Muscle of leg (tissue), 11 donors: ENCODE results near the gene CSNK2A1. TPM values are rescaled to one million over a fixed set of nuclear protein-coding genes. Genes with fewer than 3 reads are reported as not detected.

ENCODE experiments used
- DNase-seq: peaks from one replicate; pipeline ENCODE4 v3.0.0; 2013
- H3K27ac ChIP-seq: one replicate; pipeline ENCODE4 v1.5.1; 2013; ENCODE audit warnings: mild to moderate bottlenecking, low read length, control low read depth
- H3K27me3 ChIP-seq: one replicate; pipeline ENCODE4 v1.6.1; 2013; ENCODE audit warnings: low read length; ENCODE audit not compliant: control insufficient read depth, insufficient read depth
- H3K36me3 ChIP-seq: one replicate; pipeline ENCODE4 v1.6.1; 2013; ENCODE audit warnings: low read length; ENCODE audit not compliant: control insufficient read depth, insufficient read depth
- H3K4me1 ChIP-seq: one replicate; pipeline ENCODE4 v1.6.1; 2013; ENCODE audit warnings: low read length; ENCODE audit not compliant: control insufficient read depth, insufficient read depth
- H3K4me3 ChIP-seq: one replicate; pipeline ENCODE4 v1.5.1; 2013; ENCODE audit warnings: low read length, control low read depth
- H3K9me3 ChIP-seq: replicated peaks from 2 replicates; pipeline ENCODE4 v1.6.1; 2013; ENCODE audit warnings: low read depth, low read length; ENCODE audit not compliant: control insufficient read depth
- WGBS: methylation state at CpG from one replicate; pipeline ENCODE4 v1.1.5; 2013; ENCODE audit warnings: missing lambda C conversion rate; ENCODE audit not compliant: insufficient coverage; 5-methylcytosine and 5-hydroxymethylcytosine counted together
- polyA plus RNA-seq, 8 donors: library from polyadenylated mRNA; unstranded; fragments of 120-200 nt; gene quantifications; one replicate each; pipeline versions ENCODE4 v1.2.1 to v1.2.3, GENCODE V29; 2013; ENCODE audit warnings: inconsistent platforms in 1 of 8, low replicate concordance in 1 of 8; ENCODE audit not compliant: insufficient read length in 8 of 8, insufficient read depth in 1 of 8
- total RNA-seq: library from RNA; stranded (reverse); fragments of 120-200 nt; gene quantifications from one replicate; pipeline ENCODE4 v1.2.4, GENCODE V29; 2013

CSNK2A1 gene
- total and polyA plus RNA-seq, 9 donors: 85.9 to 123 (median 94.1) TPM

- no peak for DNase-seq
- no CpG with 5 or more reads among the region's 4 CpGs for WGBS
- Histone ChIP-seq H3K27ac (no peak overlapping the region), H3K9me3 (no peaks in the 10 kb centered on the region), H3K36me3 (no peaks in the 10 kb centered on the region), H3K4me1 (no peaks in the 10 kb centered on the region), H3K27me3 (peaks cover 11% of the 10 kb centered on the region), H3K4me3 (no peak overlapping the region)
Observed at GRCh38 chr20:549722-550496, 6.3 kb upstream of the CSNK2A1 start.

- Histone ChIP-seq H3K27me3 (peaks cover 11% of the 10 kb centered on the region), H3K4me1 (peaks cover 6% of the 10 kb centered on the region), H3K36me3 (no peaks in the 10 kb centered on the region), H3K4me3 (no peak overlapping the region), H3K9me3 (no peaks in the 10 kb centered on the region), H3K27ac (no peak overlapping the region)
- WGBS: no CpG with 5 or more reads among the region's 1 CpG
- no peak for DNase-seq
Observed at GRCh38 chr20:548906-549305, 5.3 kb upstream of the CSNK2A1 start.

GRCh38 chr20:547394-547793 lies 3.8 kb upstream of the CSNK2A1 start:
- Histone ChIP-seq H3K27ac (no peak overlapping the region), H3K36me3 (no peaks in the 10 kb centered on the region), H3K27me3 (peaks cover 11% of the 10 kb centered on the region), H3K4me3 (no peak overlapping the region), H3K9me3 (no peaks in the 10 kb centered on the region), H3K4me1 (peaks cover 10% of the 10 kb centered on the region)
- no peak for DNase-seq
- no CpG with 5 or more reads among the region's 1 CpG for WGBS

- 69% methylated on average over 2 of the region's 3 CpGs for WGBS
- Histone ChIP-seq H3K27ac (no peak overlapping the region), H3K4me1 (peaks cover 10% of the 10 kb centered on the region), H3K27me3 (peaks cover 7% of the 10 kb centered on the region), H3K9me3 (no peaks in the 10 kb centered on the region), H3K4me3 (no peak overlapping the region), H3K36me3 (no peaks in the 10 kb centered on the region)
- no peak for DNase-seq
Observed at GRCh38 chr20:546353-546752, 2.8 kb upstream of the CSNK2A1 start.

- H3K9me3 ChIP-seq: peaks cover 12% of the 10 kb centered on the region
- no peak overlapping the region for H3K27ac ChIP-seq
- no peak for DNase-seq
- H3K4me3 ChIP-seq: peak overlapping the region; percentile 90
- H3K27me3 ChIP-seq: peaks cover 2% of the 10 kb centered on the region
- 60% methylated on average over 3 of the region's 6 CpGs for WGBS
- peaks cover 5% of the 10 kb centered on the region for H3K36me3 ChIP-seq
- peaks cover 10% of the 10 kb centered on the region for H3K4me1 ChIP-seq
Observed at GRCh38 chr20:544153-544725, 649 bp upstream of the CSNK2A1 start.

GRCh38 chr20:542777-543368 lies 717 bp downstream of the CSNK2A1 start:
- Histone ChIP-seq H3K27me3 (peaks cover 2% of the 10 kb centered on the region), H3K27ac (peak overlapping the region; percentile 92), H3K36me3 (peaks cover 6% of the 10 kb centered on the region), H3K4me1 (peaks cover 10% of the 10 kb centered on the region), H3K4me3 (peak overlapping the region; percentile 90), H3K9me3 (peaks cover 12% of the 10 kb centered on the region)
- WGBS: 0% methylated on average over 6 of the region's 12 CpGs
- peak; percentile 19 for DNase-seq

- no peak for DNase-seq
- Histone ChIP-seq H3K27ac (no peak overlapping the region), H3K9me3 (peaks cover 12% of the 10 kb centered on the region), H3K27me3 (no peaks in the 10 kb centered on the region), H3K36me3 (peaks cover 6% of the 10 kb centered on the region), H3K4me1 (peaks cover 10% of the 10 kb centered on the region), H3K4me3 (no peak overlapping the region)
- WGBS: 93% methylated on average over 2 of the region's 3 CpGs
Observed at GRCh38 chr20:540391-541201, 3.0 kb downstream of the CSNK2A1 start.

- no peak overlapping the region for H3K4me3 ChIP-seq
- no peaks in the 10 kb centered on the region for H3K27me3 ChIP-seq
- peaks cover 12% of the 10 kb centered on the region for H3K9me3 ChIP-seq
- DNase-seq: no peak
- no peak overlapping the region for H3K27ac ChIP-seq
- WGBS: 80% methylated on average over 1 of the region's 2 CpGs
- peaks cover 10% of the 10 kb centered on the region for H3K4me1 ChIP-seq
- peaks cover 6% of the 10 kb centered on the region for H3K36me3 ChIP-seq
Observed at GRCh38 chr20:539848-540247, 3.7 kb downstream of the CSNK2A1 start.

GRCh38 chr20:539191-539590 lies 4.4 kb downstream of the CSNK2A1 start:
- Histone ChIP-seq H3K27ac (no peak overlapping the region), H3K4me1 (peaks cover 7% of the 10 kb centered on the region), H3K36me3 (peaks cover 6% of the 10 kb centered on the region), H3K9me3 (peaks cover 12% of the 10 kb centered on the region), H3K4me3 (no peak overlapping the region), H3K27me3 (no peaks in the 10 kb centered on the region)
- no peak for DNase-seq
- WGBS: 60% methylated on average over 1 of the region's 2 CpGs

- H3K27ac ChIP-seq: no peak overlapping the region
- no peak overlapping the region for H3K4me3 ChIP-seq
- DNase-seq: no peak
- WGBS: 83% methylated on average over 1 of the region's 6 CpGs
- peaks cover 6% of the 10 kb centered on the region for H3K36me3 ChIP-seq
- H3K9me3 ChIP-seq: peaks cover 12% of the 10 kb centered on the region
- H3K27me3 ChIP-seq: no peaks in the 10 kb centered on the region
- peaks cover 3% of the 10 kb centered on the region for H3K4me1 ChIP-seq
Observed at GRCh38 chr20:537983-538382, 5.6 kb downstream of the CSNK2A1 start.
